Measurements from ENCODE around the gene ARID4A. TPM values are rescaled to one million over a fixed set of nuclear protein-coding genes. Genes with fewer than 3 reads are reported as not detected.

The ARID4A gene
- total and polyA plus RNA-seq, 9 of the 15 experiments (the other 6 are each of a cell fraction or from before 2014, with no cell fraction given): 2.4 to 11.5 (median 8.7) TPM

GRCh38 chr14:58362798-58363412, 64.5 kb downstream of the ARID4A start (continued):
- TF ChIP-seq RBM39 (optimal IDR thresholded peaks at IDR 0.05; ENCODE audit: low read depth, low read length): no peak
- no peak for TF ChIP-seq HCFC1 (IDR thresholded peaks at IDR 0.05; ENCODE audit: low read depth, low read length)
- TF ChIP-seq ZKSCAN3 (CRISPR knock-in tag; IDR thresholded peaks at IDR 0.05): no peak
- TF ChIP-seq BMI1 (IDR thresholded peaks at IDR 0.05; ENCODE audit: low read length): no peak
- TF ChIP-seq CTCF (IDR thresholded peaks at IDR 0.05 in 2 of 3, conservative IDR thresholded peaks at IDR 0.05 in 1 of 3; ENCODE audit: insufficient read depth in 2 of 3, low read depth in 1 of 3, low read length in 3 of 3): peak in 2 of 3 experiments; percentile 12 to 34; a peak in 2 of 6 replicates

- Histone ChIP-seq H3K4me3 (no peak overlapping the region), H3K27me3 (ENCODE audit: control insufficient read depth in 2 of 2, insufficient read depth in 2 of 2, low read length in 2 of 2) (no peaks in the 10 kb centered on the region), H3K36me3 (ENCODE audit: control insufficient read depth, insufficient read depth, low read length) (peaks cover 34% of the 10 kb centered on the region; the same call in 2 of the 3 replicates), H4K20me1 (replicated peaks; ENCODE audit: control insufficient read depth, insufficient read depth, low read length) (no peaks in the 10 kb centered on the region), H3K9me1 (ENCODE audit: control insufficient read depth, insufficient read depth, low read length) (no peaks in the 10 kb centered on the region), H3K4me1 (replicated peaks in 1 of 2; ENCODE audit: control insufficient read depth in 2 of 2, insufficient read depth in 2 of 2, low read length in 2 of 2) (no peaks in the 10 kb centered on the region), H3K9ac (ENCODE audit: insufficient read depth in 1 of 2, low read depth in 2 of 2, low read length in 2 of 2) (no peak overlapping the region), H3K79me2 (ENCODE audit: control insufficient read depth, insufficient read depth, low read length) (no peaks in the 10 kb centered on the region), H3K9me3 (replicated peaks; ENCODE audit: control insufficient read depth, insufficient read depth, low read depth, low read length) (no peaks in the 10 kb centered on the region), H2AFZ (ENCODE audit: low read depth, low read length) (no peak overlapping the region), H3K4me2 (ENCODE audit: insufficient read depth, low read length) (no peak overlapping the region), H3K27ac (ENCODE audit: extremely low read depth, low read depth, low read length) (no peak overlapping the region)
- ATAC-seq (no peak), FAIRE-seq (no peak), DNase-seq (ENCODE audit: extremely low read depth in 1 of 4, low spot score in 3 of 4) (no peak)
- TF ChIP-seq HEY1 (CRISPR knock-in tag; IDR thresholded peaks at IDR 0.05; ENCODE audit: borderline replicate concordance) (no peak), GMEB1 (CRISPR knock-in tag; IDR thresholded peaks at IDR 0.05) (no peak), ZNF12 (CRISPR knock-in tag; IDR thresholded peaks at IDR 0.05) (no peak), NRF1 (conservative IDR thresholded peaks at IDR 0.05 in 1 of 2, IDR thresholded peaks at IDR 0.05 in 1 of 2) (no peak), KLF1 (tag; IDR thresholded peaks at IDR 0.05) (no peak)
- POLR2A ChIA-PET: no interaction called here
- CTCF ChIA-PET (ENCODE audit: low intra/inter-chr PET ratio): interaction anchor here (2.8 kb wide), 1 partner anchor 256 kb away, joined by 14 read pairs; no protein-coding TSS in a partner anchor
- WGBS (ENCODE audit: insufficient coverage, low coverage, missing lambda C conversion rate): 69% methylated on average over 2 of the region's 4 CpGs
- no TSS peak for BruUV-seq (replicated peaks)
- in situ Hi-C loops (cut with MboI): loop anchor here (25.0 kb wide), 1 partner anchor 252 kb away; no protein-coding TSS in a partner anchor
- intact Hi-C loops (cut with micrococcal nuclease): no loop called here
Measured at GRCh38 chr14:58364316-58364715, 66.0 kb downstream of the ARID4A start.
